Central memory CD8-positive, alpha-beta T cell (primary cell): Measurements from ENCODE around the gene COL23A1.

ENCODE experiments used
- ATAC-seq: fragments of 150-1000 bp; cut with Tn5 transposase; replicated peaks from 2 replicates; pipeline ENCODE4 v1.10.0; 2022; ENCODE audit warnings: mild to moderate bottlenecking, moderate FRiP score, moderate number of reproducible peaks; ENCODE audit not compliant: poor library complexity, severe bottlenecking; ENCODE audit errors: extremely low read depth
- DNase-seq, 2 donors: peaks; one replicate each; pipeline ENCODE4 v3.0.0; 2021; ENCODE audit warnings: low spot score in 2 of 2
- H3K27ac Mint-ChIP-seq: one replicate; pipeline ENCODE4 v1.8.0; 2022; ENCODE audit warnings: low read depth, mild to moderate bottlenecking, moderate library complexity, mixed read lengths
- H3K27me3 Mint-ChIP-seq: one replicate; pipeline ENCODE4 v1.8.0; 2022; ENCODE audit warnings: mixed read lengths
- H3K36me3 Mint-ChIP-seq: one replicate; pipeline ENCODE4 v1.8.0; 2022; ENCODE audit warnings: mild to moderate bottlenecking, moderate library complexity, mixed read lengths; ENCODE audit not compliant: insufficient read depth
- H3K4me1 Mint-ChIP-seq: one replicate; pipeline ENCODE4 v1.8.0; 2022; ENCODE audit warnings: mixed read lengths
- H3K4me3 Mint-ChIP-seq: one replicate; pipeline ENCODE4 v1.8.0; 2022; ENCODE audit warnings: mild to moderate bottlenecking, moderate library complexity, mixed read lengths
- H3K9me3 Mint-ChIP-seq: one replicate; pipeline ENCODE4 v1.8.0; 2022; ENCODE audit warnings: mixed read lengths

COL23A1 gene

DNA sequence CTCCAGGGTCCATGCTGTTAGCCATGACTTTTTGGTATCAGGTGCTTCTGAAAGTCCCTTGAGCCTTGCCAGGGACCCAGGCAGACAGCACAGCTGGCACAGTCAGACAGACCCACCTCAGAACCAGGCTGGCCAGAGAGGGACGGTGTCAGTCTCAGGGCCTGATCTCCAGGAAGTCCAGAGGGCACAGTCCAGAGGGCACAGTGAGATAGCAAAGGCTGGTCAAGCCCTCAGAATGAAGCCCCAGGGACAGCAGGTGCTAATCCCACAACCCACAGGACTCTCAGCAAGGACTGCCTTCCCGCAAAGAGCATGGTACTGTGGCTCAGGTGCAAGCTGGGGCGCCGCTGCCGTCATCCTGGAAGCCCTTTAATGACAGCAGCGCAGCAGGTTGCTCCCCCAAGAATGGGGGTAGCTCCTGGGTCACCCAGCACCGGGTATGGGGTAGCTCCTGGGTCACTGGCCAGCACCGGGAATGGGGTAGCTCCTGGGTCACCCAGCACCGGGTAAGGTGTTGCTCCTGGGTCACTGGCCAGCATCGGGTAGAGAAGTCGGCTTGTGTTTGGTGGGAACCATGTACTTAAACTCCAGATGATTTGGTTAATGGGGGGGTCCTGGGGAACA, 252.0 kb downstream of the COL23A1 start:
- Mint-ChIP-seq H3K27me3 (peaks cover 53% of the 10 kb centered on the region), H3K36me3 (no peaks in the 10 kb centered on the region), H3K4me3 (no peak overlapping the region), H3K27ac (no peak overlapping the region), H3K9me3 (no peaks in the 10 kb centered on the region), H3K4me1 (no peaks in the 10 kb centered on the region)
- DNase-seq (no peak), ATAC-seq (no peak)

DNA sequence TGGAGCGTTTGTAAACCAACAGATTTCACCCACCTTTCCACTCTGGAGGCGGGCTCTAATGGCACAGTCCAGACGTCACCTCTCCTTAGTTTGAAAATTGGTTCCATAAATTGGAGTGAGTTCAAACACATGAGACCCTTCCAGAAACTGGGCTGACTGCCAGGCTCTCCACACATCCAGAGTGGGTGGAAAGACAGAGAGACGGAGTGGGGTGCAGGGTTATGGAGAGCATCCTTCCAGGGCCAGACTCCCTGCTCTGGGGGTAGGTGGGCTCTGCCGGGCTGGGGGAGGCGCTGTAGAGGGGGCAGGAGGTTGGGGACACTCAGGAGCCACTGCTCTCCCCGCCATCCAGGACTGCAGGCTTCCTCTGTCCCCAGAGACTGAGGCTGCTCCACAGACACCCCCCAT, 252.9 kb downstream of the COL23A1 start:
- no peak overlapping the region for H3K4me3 Mint-ChIP-seq
- H3K27me3 Mint-ChIP-seq, result peaks cover 53% of the 10 kb centered on the region
- H3K4me1 Mint-ChIP-seq, result no peaks in the 10 kb centered on the region
- no peak for DNase-seq
- no peaks in the 10 kb centered on the region for H3K36me3 Mint-ChIP-seq
- H3K27ac Mint-ChIP-seq, result no peak overlapping the region
- H3K9me3 Mint-ChIP-seq, result no peaks in the 10 kb centered on the region
- no peak for ATAC-seq

DNA sequence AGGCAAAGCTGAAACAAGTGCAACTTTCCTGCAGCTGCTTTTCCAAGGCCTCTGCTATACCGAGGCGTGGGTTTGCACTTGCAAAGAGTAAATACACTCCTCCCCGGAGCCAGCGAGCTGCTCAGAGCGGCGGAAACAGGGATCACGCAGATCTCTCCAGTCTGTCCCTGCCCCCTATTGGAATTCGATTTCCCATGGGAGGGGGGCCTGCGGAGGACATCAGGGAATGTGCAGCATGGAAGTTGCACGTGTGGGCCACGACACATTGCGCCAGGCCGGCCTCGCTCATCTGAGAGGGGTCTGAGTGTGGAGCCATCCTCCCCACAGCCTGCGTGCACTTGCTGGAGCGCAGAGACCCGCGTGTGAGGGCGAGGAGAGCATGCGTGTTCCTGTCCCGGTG, 253.3 kb downstream of the COL23A1 start:
- ATAC-seq, result no peak
- Mint-ChIP-seq H3K36me3 (no peaks in the 10 kb centered on the region), H3K27me3 (peaks cover 48% of the 10 kb centered on the region), H3K4me1 (no peaks in the 10 kb centered on the region), H3K4me3 (no peak overlapping the region), H3K27ac (no peak overlapping the region), H3K9me3 (no peaks in the 10 kb centered on the region)
- no peak for DNase-seq

DNA sequence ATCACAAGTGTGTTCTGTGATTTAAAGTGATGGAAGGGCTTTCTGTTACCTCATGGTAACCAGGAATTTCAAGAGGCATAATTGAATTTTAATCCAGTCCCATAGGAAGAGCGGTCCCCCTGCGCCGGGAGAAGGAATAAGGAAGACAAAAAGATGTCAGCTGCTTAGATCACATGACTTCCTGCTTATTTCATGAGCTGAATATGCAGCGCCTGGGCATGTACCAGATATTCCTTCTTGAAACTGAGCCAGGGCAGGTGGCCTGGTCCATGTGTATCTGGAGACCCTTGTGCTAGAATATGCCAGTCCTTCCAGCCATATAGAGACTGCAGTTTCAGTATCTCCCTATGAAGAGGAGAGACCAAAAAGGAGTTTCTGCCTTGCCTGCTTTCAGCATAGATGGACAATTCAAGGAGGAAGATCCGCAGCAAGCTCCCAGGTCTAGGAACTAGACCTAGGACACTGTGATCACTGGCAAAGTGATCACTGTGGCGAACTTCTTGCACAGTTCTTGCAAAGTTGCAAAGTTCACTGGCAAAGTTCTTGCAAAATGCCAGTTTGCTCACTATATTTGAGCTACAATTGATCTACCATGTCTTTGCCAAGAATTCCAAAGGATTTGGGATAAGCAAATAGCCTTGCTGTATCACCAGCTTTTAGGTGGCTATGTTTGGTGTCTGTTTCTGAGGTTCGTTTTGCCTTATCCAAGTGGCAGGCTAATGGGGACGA, 254.7 kb downstream of the COL23A1 start:
- H3K4me3 Mint-ChIP-seq, result no peak overlapping the region

DNA sequence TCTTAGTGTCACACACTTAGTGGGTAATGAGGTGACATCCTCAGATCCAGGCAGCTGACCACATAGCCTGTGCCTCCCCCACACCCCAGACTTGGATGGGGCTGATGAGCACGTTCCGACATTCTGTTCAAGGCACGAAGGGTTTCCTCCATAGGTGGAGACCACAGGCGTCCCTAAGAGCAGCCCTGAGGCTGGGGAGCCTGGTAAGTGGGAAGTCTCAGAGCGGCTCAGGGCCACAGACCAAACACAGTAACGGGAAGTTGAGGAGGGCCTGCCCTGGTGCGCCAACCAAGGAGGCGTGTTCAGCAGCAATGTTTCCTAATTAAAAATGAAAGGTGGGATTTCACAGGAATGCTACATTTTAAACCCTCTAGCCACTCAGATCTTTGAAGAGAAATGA, 255.3 kb downstream of the COL23A1 start:
- Mint-ChIP-seq H3K27ac (no peak overlapping the region), H3K4me3 (no peak overlapping the region)
- no peak for DNase-seq

More for the DNA sequence above, 254.7 kb downstream of the COL23A1 start:
- no peaks in the 10 kb centered on the region for H3K4me1 Mint-ChIP-seq
- no peaks in the 10 kb centered on the region for H3K9me3 Mint-ChIP-seq
- DNase-seq (no peak), ATAC-seq (no peak)
- H3K27me3 Mint-ChIP-seq, result peaks cover 42% of the 10 kb centered on the region
- no peak overlapping the region for H3K27ac Mint-ChIP-seq
- H3K36me3 Mint-ChIP-seq, result no peaks in the 10 kb centered on the region

DNA sequence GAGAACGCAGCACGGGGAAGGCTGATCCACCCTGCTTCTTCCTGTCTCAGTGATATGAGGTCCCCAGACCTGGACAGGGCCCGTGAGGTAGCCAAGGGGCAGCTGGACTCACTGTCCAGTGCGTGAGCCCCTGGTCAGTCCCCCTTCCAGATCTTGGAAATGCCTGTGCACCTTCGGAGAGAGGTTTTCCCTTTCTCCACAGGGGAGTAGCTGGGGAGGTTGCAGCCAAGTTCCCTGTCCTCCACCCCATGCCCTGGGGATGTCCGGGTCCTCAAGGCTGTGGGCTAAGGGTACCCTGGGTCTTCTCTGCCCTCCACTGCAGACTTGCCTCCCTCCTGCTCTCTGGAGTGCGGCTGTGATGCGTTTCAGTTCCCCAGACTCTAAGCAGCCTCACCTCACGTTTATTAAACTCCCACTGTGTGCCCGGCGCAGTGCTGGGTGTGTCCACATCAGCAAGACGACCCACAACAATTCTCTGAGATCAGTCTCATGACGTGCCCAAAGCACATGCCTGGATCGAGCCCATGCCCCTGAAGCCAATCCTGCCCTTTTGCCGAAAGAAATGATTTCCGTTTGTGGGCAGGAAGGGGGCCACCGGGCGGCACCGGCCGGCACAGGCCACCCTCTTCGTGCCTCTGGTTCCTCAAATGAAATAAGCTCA, 256.2 kb downstream of the COL23A1 start:
- Mint-ChIP-seq H3K27me3 (peaks cover 33% of the 10 kb centered on the region), H3K4me3 (no peak overlapping the region), H3K9me3 (no peaks in the 10 kb centered on the region), H3K36me3 (no peaks in the 10 kb centered on the region), H3K4me1 (no peaks in the 10 kb centered on the region), H3K27ac (no peak overlapping the region)
- no peak for ATAC-seq
- no peak for DNase-seq

More for the DNA sequence above, 255.3 kb downstream of the COL23A1 start:
- H3K36me3 Mint-ChIP-seq, result no peaks in the 10 kb centered on the region
- no peaks in the 10 kb centered on the region for H3K4me1 Mint-ChIP-seq
- no peak for ATAC-seq
- peaks cover 38% of the 10 kb centered on the region for H3K27me3 Mint-ChIP-seq
- no peaks in the 10 kb centered on the region for H3K9me3 Mint-ChIP-seq

DNA sequence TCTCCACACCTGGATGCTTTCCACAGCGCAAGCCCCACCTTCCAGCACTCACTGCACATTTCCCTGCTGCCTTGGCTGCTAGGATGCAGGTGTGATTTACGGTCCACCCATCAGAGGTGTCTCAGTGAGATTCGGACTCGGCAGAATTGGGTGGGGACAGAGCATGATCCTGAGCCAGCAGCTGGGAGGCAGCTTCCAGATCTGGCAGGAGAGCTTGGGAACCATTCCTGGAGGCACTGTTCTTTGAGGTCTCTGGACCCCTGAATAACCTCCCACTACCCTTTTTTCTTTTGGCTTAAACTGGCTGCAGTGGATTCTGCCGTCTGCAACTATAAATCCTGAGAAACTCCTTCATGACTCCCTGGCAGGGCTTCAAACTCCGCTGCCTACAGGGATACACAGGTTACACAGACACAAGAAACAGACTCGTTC, 258.0 kb downstream of the COL23A1 start:
- Mint-ChIP-seq H3K36me3 (no peaks in the 10 kb centered on the region), H3K27ac (no peak overlapping the region), H3K9me3 (no peaks in the 10 kb centered on the region), H3K4me3 (no peak overlapping the region), H3K27me3 (peaks cover 31% of the 10 kb centered on the region), H3K4me1 (no peaks in the 10 kb centered on the region)
- ATAC-seq, result no peak
- no peak for DNase-seq

DNA sequence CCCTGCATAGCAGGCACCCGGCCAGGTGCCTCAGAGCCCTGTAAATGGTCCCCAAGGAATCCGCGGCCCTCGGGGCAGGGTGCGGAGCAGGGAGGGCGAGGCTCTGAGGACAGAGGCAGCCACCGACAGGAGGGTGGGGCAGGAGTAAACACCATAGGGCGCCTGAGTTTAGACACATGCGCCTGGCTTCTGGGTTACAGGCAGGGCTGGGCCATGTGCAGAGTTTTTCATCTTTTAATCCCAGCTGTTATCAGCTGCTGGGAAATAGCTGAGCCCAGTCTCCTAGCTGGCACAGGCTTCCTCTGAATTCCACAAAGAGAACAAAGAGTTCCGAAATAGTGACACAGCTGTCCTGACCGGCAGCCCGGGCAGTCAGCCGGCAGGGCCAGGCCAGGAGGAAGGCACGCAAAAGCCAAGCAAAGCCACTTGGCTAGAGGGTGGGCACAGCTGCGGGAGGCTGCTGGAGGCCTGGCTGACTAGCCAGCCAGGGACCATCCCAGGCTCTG, 258.6 kb downstream of the COL23A1 start:
- Mint-ChIP-seq H3K9me3 (no peaks in the 10 kb centered on the region), H3K27ac (no peak overlapping the region), H3K4me1 (no peaks in the 10 kb centered on the region), H3K4me3 (no peak overlapping the region), H3K27me3 (peaks cover 29% of the 10 kb centered on the region), H3K36me3 (no peaks in the 10 kb centered on the region)
- ATAC-seq (no peak), DNase-seq (no peak)

DNA sequence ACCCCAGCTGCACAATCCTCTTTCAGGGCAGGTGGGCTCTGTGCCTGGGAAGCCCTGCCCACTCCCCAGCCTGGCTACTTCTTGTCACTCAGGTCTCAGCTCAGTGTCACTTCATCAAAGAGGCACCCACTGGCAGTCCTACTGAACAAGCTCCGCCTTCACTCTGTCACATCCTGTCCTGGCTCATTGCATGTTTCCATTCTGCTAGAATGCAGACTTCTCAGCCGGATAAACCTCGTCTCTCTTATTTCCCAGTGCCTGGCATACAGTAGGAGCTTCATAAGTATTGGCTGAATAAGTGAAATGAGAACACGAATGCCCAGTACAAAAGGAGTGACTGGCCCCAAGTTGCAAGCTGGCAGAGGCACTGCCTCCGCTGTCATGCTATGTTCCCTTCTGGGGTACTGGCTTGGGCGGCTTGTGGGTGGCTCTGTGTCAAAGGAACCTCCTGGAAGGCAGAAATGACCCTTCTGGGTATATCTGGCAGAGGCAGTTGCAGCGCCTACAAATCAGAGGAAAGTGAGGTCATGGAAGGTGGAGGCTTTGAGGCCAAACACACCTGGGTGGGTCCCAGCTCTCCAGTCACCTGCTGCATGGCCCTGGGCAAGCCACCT, 259.3 kb downstream of the COL23A1 start:
- no peaks in the 10 kb centered on the region for H3K4me1 Mint-ChIP-seq
- no peak overlapping the region for H3K27ac Mint-ChIP-seq
- no peaks in the 10 kb centered on the region for H3K36me3 Mint-ChIP-seq
- no peak overlapping the region for H3K4me3 Mint-ChIP-seq
- H3K9me3 Mint-ChIP-seq, result no peaks in the 10 kb centered on the region
- DNase-seq (no peak), ATAC-seq (no peak)
- H3K27me3 Mint-ChIP-seq, result peaks cover 35% of the 10 kb centered on the region

DNA sequence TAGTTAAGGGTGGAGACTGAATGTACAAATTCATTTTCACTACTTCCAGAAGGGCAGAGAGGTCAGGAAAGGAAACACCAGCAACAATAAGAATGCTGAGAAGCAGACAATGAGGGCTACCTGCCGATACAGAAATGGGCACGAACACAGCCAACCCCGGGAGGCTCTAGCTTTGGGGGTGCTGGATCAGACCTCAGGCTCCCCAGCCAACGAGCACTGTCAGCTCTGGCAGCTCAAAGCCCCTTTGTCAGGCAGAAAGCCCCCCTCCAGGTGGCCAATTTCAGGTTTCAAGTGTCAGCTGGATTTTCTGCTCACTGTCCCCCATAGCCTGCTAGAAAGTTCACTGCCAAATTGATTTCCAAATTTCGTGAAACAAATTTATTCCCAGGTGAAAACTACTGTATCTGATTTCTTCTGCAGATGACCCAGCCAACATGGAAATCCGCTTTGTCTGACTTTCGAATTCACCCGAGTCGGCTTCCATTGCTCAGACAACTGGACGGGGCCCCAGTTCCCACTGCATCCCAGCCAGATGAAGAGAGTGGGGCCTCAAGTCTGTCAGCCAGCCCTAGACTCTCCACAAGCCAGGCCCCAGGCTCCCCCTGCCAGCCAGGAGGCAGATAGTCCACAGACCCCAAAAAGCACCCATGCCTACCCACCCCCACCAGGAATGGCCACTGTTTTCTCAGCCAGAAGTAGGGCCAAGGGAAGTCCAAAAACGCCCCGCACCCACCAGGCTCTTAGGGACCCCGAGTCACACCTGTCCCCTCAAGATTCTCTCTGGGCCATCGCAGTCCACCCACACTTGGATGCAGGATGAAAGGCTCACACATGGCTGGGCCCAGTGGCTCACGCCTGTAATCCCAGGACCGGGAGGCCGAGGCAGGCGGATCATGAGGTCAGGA, 261.1 kb downstream of the COL23A1 start:
- H3K27me3 Mint-ChIP-seq, result peaks cover 36% of the 10 kb centered on the region
- H3K36me3 Mint-ChIP-seq, result no peaks in the 10 kb centered on the region
- DNase-seq, result no peak
- no peaks in the 10 kb centered on the region for H3K4me1 Mint-ChIP-seq
- H3K9me3 Mint-ChIP-seq, result no peaks in the 10 kb centered on the region
- H3K4me3 Mint-ChIP-seq, result no peak overlapping the region
- ATAC-seq, result no peak
- H3K27ac Mint-ChIP-seq, result no peak overlapping the region

DNA sequence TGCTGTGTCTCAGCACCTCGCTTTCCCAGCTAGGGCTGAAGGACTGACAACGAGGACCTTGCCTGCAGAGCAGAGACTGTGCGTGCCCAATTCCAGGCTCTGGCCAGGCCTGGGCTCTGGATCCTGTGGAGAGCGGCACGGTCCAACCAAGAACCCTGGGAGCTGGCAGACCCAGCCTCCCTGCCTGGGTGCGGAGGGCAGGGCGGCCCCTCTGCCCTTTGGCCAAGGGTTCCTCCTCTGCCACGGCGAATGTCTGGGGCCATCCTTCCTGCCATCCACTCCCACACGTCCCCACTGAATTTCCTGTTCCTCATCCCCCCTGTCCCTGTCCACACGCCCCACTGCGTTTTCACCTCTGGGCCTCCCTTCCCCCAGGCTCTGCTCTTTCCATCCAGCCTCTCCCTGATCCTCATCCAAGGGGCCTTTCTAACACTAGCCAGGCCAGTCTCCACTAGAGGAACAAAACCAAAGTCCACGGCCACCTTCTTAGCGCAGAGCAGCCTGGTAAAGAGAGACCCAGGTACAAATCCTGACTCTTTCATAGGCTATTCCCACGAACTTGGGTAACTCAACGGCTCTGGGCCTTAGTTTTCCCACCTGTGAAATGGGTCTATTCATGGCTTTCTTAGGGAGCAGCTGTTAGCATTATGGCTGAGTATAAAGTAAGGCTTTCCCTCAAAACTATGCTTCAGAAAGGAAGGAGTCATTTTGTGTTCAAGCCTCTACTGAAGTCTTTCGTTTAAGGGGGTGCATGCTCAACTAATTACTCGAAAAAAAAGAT, 262.1 kb downstream of the COL23A1 start:
- Mint-ChIP-seq H3K4me1 (no peaks in the 10 kb centered on the region), H3K27me3 (peaks cover 35% of the 10 kb centered on the region), H3K27ac (no peak overlapping the region), H3K9me3 (no peaks in the 10 kb centered on the region), H3K36me3 (no peaks in the 10 kb centered on the region), H3K4me3 (no peak overlapping the region)
- ATAC-seq (no peak), DNase-seq (no peak)
